Measurements from ENCODE around the gene ATP5PO. TPM values are rescaled to one million over a fixed set of nuclear protein-coding genes. Genes with fewer than 3 reads are reported as not detected.
A peak's percentile ranks its signal among the peaks of the same experiment; 100 is the strongest.

ATP5PO gene
- total RNA-seq, 4 donors from 2014 or later: 184 to 354 (median 297) TPM

DNA sequence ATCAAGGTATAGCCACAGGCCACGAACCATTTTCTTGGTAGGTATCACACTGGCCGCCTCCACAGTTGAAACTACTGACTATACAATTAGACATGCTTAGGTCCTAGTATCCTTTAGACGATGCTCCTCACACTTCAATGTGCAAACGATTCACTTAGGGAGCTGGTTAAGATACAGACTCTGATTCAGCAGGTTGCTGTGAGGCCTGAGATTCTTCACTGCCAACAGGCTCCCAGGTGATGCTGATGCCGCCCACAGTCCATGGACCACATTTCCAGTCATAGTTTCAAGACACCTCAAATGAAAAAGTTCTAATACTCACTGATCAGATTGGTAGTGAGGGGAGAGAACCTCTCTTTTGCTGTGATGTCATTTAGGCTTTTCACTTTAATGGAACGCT lies 6.8 kb downstream of the ATP5PO start:
- H3K4me1 ChIP-seq: peaks cover 0 to 10% (median 2%) of the 10 kb centered on the region in 3 donors
- DNase-seq: no peak
- peaks cover 39 to 99% (median 72%) of the 10 kb centered on the region in 3 donors for H3K36me3 ChIP-seq
- WGBS, 2 donors: 67 to 79% methylated on average over 5 to 6 of the region's 6 CpGs
- no peak for TF ChIP-seq POLR2A (IDR thresholded peaks at IDR 0.05)
- TF ChIP-seq, protein P1, sequence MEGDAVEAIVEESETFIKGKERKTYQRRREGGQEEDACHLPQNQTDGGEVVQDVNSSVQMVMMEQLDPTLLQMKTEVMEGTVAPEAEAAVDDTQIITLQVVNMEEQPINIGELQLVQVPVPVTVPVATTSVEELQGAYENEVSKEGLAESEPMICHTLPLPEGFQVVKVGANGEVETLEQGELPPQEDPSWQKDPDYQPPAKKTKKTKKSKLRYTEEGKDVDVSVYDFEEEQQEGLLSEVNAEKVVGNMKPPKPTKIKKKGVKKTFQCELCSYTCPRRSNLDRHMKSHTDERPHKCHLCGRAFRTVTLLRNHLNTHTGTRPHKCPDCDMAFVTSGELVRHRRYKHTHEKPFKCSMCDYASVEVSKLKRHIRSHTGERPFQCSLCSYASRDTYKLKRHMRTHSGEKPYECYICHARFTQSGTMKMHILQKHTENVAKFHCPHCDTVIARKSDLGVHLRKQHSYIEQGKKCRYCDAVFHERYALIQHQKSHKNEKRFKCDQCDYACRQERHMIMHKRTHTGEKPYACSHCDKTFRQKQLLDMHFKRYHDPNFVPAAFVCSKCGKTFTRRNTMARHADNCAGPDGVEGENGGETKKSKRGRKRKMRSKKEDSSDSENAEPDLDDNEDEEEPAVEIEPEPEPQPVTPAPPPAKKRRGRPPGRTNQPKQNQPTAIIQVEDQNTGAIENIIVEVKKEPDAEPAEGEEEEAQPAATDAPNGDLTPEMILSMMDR (IDR thresholded peaks at IDR 0.05): no peak
- H3K4me3 ChIP-seq: no peak overlapping the region
- H3K27me3 ChIP-seq: no peaks in the 10 kb centered on the region
- no peaks in the 10 kb centered on the region for H3K9me3 ChIP-seq
- H3K27ac ChIP-seq: no peak overlapping the region
- intact Hi-C loops (cut with DNase I): no loop called here

DNA sequence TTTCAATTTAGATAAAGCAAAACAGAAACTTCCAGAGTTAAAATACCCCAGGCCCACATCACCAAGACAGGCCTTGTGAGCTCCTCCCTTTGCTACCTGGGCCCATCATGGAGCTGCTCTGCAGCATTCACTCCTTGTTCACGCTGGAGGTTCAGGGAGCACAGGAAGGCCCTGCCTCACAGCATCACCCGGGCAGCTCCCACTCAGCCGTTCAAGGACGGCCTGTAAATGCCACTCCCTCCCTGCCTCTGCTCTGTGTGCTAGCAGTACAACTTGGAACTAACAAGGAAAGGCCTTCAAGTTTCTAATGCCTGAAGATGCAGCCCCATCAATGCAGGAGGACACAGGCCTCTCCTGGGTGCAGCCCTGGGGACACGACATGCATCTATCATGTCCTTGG lies 11.6 kb downstream of the ATP5PO start:
- H3K4me3 ChIP-seq: no peak overlapping the region
- no peaks in the 10 kb centered on the region for H3K9me3 ChIP-seq
- H3K27me3 ChIP-seq: no peaks in the 10 kb centered on the region
- intact Hi-C loops (cut with DNase I): no loop called here
- peak overlapping the region in 2 of 4 donors; percentile 18 to 37 for H3K27ac ChIP-seq
- no peak for DNase-seq
- TF ChIP-seq, protein P1 (IDR thresholded peaks at IDR 0.05): no peak
- no peak for TF ChIP-seq POLR2A (IDR thresholded peaks at IDR 0.05)
- WGBS, 2 donors: 78 to 87% methylated on average over 5 of the region's 5 CpGs
- H3K36me3 ChIP-seq: peaks cover 36 to 90% (median 45%) of the 10 kb centered on the region in 3 donors
- H3K4me1 ChIP-seq: peaks cover 0 to 8% (median 0%) of the 10 kb centered on the region in 3 donors

GRCh38 chr21:33902349-33902748 lies 13.3 kb downstream of the ATP5PO start:
- TF ChIP-seq, protein P1 (IDR thresholded peaks at IDR 0.05): no peak
- TF ChIP-seq POLR2A (IDR thresholded peaks at IDR 0.05): no peak
- 68 to 80% methylated on average over 4 to 6 of the region's 6 CpGs for WGBS, 2 donors
- peak overlapping the region in 2 of 4 donors; percentile 12 to 37 for H3K27ac ChIP-seq
- intact Hi-C loops (cut with DNase I): no loop called here
- H3K4me3 ChIP-seq: no peak overlapping the region
- H3K4me1 ChIP-seq: peaks cover 0 to 8% (median 0%) of the 10 kb centered on the region in 3 donors
- DNase-seq: no peak
- peaks cover 25 to 73% (median 31%) of the 10 kb centered on the region in 3 donors for H3K36me3 ChIP-seq
- no peaks in the 10 kb centered on the region for H3K9me3 ChIP-seq
- H3K27me3 ChIP-seq: no peaks in the 10 kb centered on the region

- 48 to 77% methylated on average over 4 to 9 of the region's 13 CpGs for whole genome bisulfite sequencing, 2 donors
- Histone ChIP-seq H3K9me3 (no peaks in the 10 kb centered on the region), H3K27ac (peak overlapping the region in 1 of 4 donors; percentile 12), H3K36me3 (peaks cover 18 to 66% (median 26%) of the 10 kb centered on the region in 3 donors), H3K4me1 (peaks cover 0 to 8% (median 0%) of the 10 kb centered on the region in 3 donors), H3K4me3 (no peak overlapping the region), H3K27me3 (no peaks in the 10 kb centered on the region)
- TF ChIP-seq POLR2A (IDR thresholded peaks at IDR 0.05): no peak
- TF ChIP-seq, protein P1 (IDR thresholded peaks at IDR 0.05): peak in 3 of 6 experiments; percentile 33 to 65 (median 37)
- no peak for DNase-seq
- intact Hi-C loops (cut with DNase I): no loop called here
Observed at GRCh38 chr21:33901412-33902288, 14.0 kb downstream of the ATP5PO start.

- no peak for DNase-seq
- H3K4me1 ChIP-seq: peaks cover 5 to 20% (median 10%) of the 10 kb centered on the region in 3 donors
- no peaks in the 10 kb centered on the region for H3K9me3 ChIP-seq
- WGBS, 2 donors: 78 to 80% methylated on average over 2 to 5 of the region's 5 CpGs
- H3K27ac ChIP-seq: peak overlapping the region in 2 of 4 donors; percentile 37 to 52
- peaks cover 3 to 42% (median 11%) of the 10 kb centered on the region in 3 donors for H3K36me3 ChIP-seq
- H3K27me3 ChIP-seq: no peaks in the 10 kb centered on the region
- intact Hi-C loops (cut with DNase I): no loop called here
- no peak overlapping the region for H3K4me3 ChIP-seq
- TF ChIP-seq, protein P1 (IDR thresholded peaks at IDR 0.05): no peak
- no peak for TF ChIP-seq POLR2A (IDR thresholded peaks at IDR 0.05)
Observed at GRCh38 chr21:33899199-33899598, 16.4 kb downstream of the ATP5PO start.

Measured in esophagus squamous epithelium (tissue), 5 donors.